HEK293 (cell line): Measurements from ENCODE around the gene CFAP73.

ENCODE experiments used
- CTCF ChIP-seq: fragments of 450-650 bp; formaldehyde crosslinking; IDR thresholded peaks from 2 replicates; pipeline ENCODE4 v1.5.1; 2016; ENCODE audit warnings: missing biosample characterization, missing genetic modification characterization
- ZBTB17 ChIP-seq: fragments of 450-650 bp; formaldehyde crosslinking; IDR thresholded peaks from 2 replicates; pipeline ENCODE4 v1.5.1; 2016; ENCODE audit warnings: missing biosample characterization, missing genetic modification characterization
- ZNF398 ChIP-seq: fragments of 450-650 bp; formaldehyde crosslinking; IDR thresholded peaks from 2 replicates; pipeline ENCODE4 v1.5.1; 2017; ENCODE audit warnings: missing biosample characterization, missing genetic modification characterization
- ZNF530 ChIP-seq: fragments of 450-650 bp; formaldehyde crosslinking; IDR thresholded peaks from 2 replicates; pipeline ENCODE4 v1.5.1; 2016; ENCODE audit warnings: low read depth, missing biosample characterization, missing genetic modification characterization
- ZNF596 ChIP-seq: fragments of 450-650 bp; IDR thresholded peaks from 2 replicates; pipeline ENCODE4 v1.5.0; 2018; ENCODE audit warnings: missing biosample characterization, mild to moderate bottlenecking, missing genetic modification characterization, moderate library complexity

GRCh38 chr12:113204804-113205203 lies 55.3 kb downstream of the CFAP73 start:
- TF ChIP-seq ZBTB17 (no peak), ZNF398 (tag by site-specific recombination) (no peak), CTCF (tag by site-specific recombination) (no peak), ZNF596 (tag by site-specific recombination) (no peak), ZNF530 (tag by site-specific recombination) (no peak)
